Measurements from ENCODE around the gene SECTM1.

SECTM1 gene

GRCh38 chr17:82319619-82320062 lies 13.9 kb downstream of the SECTM1 start:
- no peak for TF ChIP-seq CTCF (IDR thresholded peaks at IDR 0.05; ENCODE audit: low read depth, low read length)
- DNase-seq (ENCODE audit: low read depth in 2 of 2), result no peak
- no peak overlapping the region for H3K4me3 ChIP-seq (replicated peaks in 1 of 2; ENCODE audit: low read depth in 2 of 2, low read length in 2 of 2)

DNA sequence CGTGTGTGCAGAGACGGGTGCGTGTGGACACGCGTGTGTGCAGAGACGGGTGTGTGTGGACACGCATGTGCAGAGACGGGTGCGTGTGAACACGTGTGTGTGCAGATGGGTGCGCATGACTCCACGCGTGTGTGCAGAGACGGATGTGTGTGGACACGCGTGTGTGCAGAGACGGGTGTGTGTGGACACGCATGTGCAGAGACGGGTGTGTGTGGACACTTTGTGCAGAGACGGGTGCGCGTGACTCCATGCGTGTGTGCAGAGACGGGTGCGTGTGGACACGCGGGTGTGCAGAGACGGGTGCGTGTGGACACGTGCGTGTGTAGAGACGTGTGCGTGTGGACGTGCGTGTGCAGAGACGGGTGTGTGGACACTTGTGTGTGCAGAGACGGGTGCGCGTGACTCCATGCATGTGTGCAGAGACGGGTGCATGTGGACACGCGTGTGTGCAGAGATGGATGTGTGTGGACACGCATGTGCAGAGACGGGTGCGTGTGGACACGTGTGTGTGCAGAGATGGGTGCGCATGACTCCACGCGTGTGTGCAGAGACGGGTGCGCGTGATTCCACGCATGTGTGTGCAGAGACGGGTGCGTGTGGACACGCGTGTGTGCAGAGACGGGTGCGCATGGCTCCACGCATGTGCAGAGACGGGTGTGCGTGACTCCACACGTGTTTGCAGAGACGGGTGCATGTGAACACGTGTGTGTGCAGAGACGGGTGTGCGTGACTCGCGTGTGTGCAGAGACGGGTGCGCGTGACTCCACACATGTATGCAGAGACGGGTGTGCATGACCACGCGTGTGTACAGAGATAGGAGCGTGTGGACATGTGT lies 14.6 kb downstream of the SECTM1 start:
- H3K4me3 ChIP-seq (replicated peaks in 1 of 2; ENCODE audit: low read depth in 2 of 2, low read length in 2 of 2), result no peak overlapping the region
- no peak for TF ChIP-seq CTCF (IDR thresholded peaks at IDR 0.05; ENCODE audit: low read depth, low read length)
- no peak for DNase-seq (ENCODE audit: low read depth in 2 of 2)

DNA sequence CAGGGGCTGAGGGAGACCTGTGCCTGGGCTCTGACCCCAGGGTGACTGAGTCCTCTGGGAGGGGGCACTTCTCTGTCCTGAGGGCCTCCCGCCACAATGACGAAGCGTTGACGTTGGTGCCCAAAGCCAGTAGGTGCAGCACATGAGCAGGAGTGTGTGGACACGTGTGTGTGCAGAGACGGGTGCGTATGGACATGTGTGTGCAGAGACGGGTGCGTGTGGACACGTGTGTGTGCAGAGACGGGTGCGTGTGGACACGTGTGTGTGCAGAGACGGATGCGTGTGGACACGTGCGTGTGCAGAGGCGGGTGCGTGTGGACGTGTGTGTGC lies 15.4 kb downstream of the SECTM1 start:
- DNase-seq (ENCODE audit: low read depth in 2 of 2), result no peak
- no peak for TF ChIP-seq CTCF (IDR thresholded peaks at IDR 0.05; ENCODE audit: low read depth, low read length)
- no peak overlapping the region for H3K4me3 ChIP-seq (replicated peaks in 1 of 2; ENCODE audit: low read depth in 2 of 2, low read length in 2 of 2)

GRCh38 chr17:82317394-82318168 lies 16.0 kb downstream of the SECTM1 start, which contains the start of gene CD7:
Gene CD7, minus strand, starts transcription at chr17:82317608. Its CDS starts 113 bp downstream, at chr17:82317495.
- no peak within 1 kb of the TSS for H3K4me3 ChIP-seq (replicated peaks in 1 of 2; ENCODE audit: low read depth in 2 of 2, low read length in 2 of 2)
- no peak for TF ChIP-seq CTCF (IDR thresholded peaks at IDR 0.05; ENCODE audit: low read depth, low read length)
- DNase-seq (ENCODE audit: low read depth in 2 of 2), result no peak

- no peak for TF ChIP-seq CTCF (IDR thresholded peaks at IDR 0.05; ENCODE audit: low read depth, low read length)
- no peak overlapping the region for H3K4me3 ChIP-seq (replicated peaks in 1 of 2; ENCODE audit: low read depth in 2 of 2, low read length in 2 of 2)
- DNase-seq (ENCODE audit: low read depth in 2 of 2), result no peak
Measured at GRCh38 chr17:82316651-82317393, 16.7 kb downstream of the SECTM1 start.

- DNase-seq (ENCODE audit: low read depth in 2 of 2), result no peak
- H3K4me3 ChIP-seq (replicated peaks in 1 of 2; ENCODE audit: low read depth in 2 of 2, low read length in 2 of 2), result no peak overlapping the region
- no peak for TF ChIP-seq CTCF (IDR thresholded peaks at IDR 0.05; ENCODE audit: low read depth, low read length)
Measured at GRCh38 chr17:82315703-82316358, 17.7 kb downstream of the SECTM1 start.
